ENCODE data around the gene SLC22A31.
"Not testable (repeated sequence)": the region's sequence is repeated elsewhere in the genome, so short reads cannot be mapped to it uniquely, and the experiment has no call there.

The SLC22A31 gene

GRCh38 chr16:89192956-89193575 is 7.3 kb downstream of the SLC22A31 start:
- peak; percentile 58 for DNase-seq

- DNase-seq, result peak; percentile 42
Measured at GRCh38 chr16:89192186-89192955, 8.0 kb downstream of the SLC22A31 start.

- DNase-seq, result no peak
Measured at GRCh38 chr16:89191901-89192185, 8.5 kb downstream of the SLC22A31 start.

DNA sequence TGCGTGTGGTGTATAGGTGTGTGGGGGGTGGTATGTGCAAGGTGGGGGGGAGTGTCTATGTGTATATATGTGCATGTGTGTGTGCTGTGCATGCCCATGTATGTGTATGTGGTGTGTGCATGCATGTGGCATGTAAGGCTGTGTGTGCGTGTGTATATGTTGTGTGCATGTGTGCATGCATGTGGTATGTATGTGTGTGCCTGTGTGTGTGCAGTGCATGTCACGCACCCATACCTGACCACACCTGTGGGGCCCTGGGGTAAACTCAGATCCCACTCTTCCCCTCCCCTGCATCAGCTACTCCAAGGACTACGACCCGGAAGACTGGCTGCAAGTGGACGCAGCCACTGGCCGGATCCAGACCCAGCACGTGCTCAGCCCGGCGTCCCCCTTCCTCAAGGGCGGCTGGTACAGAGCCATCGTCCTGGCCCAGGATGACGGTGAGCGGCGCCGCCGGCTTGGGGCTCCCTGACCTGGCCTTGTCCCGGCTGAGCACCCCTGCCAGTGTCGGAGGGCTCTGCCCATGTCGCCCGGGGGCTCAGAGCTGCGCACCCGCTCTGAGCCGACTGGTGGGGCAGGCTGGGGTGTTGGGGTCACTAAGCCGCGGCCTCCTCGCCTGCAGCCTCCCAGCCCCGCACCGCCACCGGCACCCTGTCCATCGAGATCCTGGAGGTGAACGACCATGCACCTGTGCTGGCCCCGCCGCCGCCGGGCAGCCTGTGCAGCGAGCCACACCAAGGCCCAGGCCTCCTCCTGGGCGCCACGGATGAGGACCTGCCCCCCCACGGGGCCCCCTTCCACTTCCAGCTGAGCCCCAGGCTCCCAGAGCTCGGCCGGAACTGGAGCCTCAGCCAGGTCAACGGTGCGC is 9.1 kb downstream of the SLC22A31 start:
- no peak for DNase-seq

DNA sequence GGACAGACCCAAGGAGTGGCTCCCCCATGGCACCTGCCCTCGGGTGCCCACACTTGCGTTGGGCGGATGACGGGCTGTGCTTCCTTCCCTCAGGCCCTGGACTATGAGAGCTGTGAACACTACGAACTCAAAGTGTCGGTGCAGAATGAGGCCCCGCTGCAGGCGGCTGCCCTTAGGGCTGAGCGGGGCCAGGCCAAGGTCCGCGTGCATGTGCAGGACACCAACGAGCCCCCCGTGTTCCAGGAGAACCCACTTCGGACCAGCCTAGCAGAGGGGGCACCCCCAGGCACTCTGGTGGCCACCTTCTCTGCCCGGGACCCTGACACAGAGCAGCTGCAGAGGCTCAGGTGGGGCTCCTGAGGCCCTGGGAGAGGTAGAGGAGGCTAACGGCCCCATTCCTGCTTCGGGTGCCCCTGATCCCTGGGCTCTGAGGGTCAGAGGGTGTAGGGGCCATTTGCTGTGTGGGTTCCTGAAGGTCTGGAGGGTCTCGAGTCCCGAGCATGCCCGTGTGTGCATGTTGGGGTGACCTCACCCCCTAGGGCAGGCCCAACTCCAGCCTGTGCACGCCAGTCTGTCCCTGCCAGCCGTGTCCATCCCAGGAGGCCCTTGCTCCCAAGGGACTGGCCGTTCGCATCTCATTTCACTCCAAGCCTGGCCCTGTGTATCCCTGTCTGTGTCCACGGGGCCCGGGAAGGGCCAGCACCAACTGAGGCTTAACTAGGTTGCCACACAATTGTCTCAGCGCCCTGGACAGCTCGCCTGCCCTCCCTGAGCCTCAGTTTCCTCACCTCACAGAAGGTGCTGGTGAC is 10.0 kb downstream of the SLC22A31 start:
- DNase-seq, result no peak

DNA sequence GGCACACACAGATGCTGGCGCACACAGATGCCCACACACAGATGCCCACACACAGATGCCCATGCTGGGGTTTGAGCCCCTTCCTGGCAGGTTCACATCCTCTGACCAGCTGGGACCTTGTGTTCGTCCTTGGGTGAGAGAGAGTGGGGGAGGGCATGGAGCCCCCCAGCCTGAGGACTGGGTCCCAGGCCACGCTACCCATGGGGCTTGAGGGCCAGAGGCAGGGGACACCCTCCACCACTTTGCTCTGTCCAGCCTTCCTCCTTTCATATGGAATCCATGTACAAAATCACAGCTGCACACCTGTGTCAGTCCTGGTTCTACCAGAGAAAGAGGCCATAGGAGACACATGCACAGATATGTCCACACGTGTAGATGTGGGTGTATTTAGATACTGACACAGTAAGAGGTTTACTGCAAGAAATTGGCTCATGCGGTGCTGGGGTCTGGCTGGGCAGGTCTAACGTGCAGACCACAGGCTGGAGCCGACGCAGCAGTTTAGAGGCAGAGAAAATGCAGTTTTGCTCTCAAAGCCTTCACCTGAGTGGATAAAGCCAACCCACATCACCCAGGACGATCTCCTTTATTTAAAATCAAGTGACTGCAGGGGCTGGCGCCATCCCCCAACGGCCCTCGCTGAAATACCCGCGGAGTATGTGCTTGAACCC is 10.8 kb downstream of the SLC22A31 start:
- no peak for DNase-seq

GRCh38 chr16:89188471-89189357 is 11.6 kb downstream of the SLC22A31 start:
- DNase-seq, result not testable (repeated sequence)

DNA sequence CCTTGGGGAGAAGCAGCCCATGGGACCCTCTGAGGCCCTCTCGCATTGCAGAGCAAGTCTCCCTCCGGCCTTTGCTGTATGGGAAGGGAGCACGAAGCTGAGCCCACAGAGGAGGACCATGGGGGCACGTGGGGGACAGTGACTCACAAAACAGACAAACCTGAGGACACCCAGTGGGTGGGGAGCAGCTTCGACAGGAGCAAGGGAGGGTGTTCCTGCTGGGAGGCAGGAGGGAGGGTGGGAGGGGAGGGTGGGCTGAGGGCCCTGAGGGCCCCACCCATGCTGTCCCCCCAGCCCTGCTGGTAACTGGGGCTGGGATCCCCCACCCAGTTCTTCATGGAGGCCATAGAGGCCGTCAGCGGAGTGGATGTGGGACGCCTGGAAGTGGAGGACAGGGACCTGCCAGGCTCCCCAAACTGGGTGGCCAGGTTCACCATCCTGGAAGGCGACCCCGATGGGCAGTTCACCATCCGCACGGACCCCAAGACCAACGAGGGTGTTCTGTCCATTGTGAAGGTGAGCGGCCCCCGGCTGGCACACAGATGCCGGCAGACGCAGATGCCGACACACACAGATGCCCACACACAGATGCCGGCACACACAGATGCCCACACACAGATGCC is 12.5 kb downstream of the SLC22A31 start:
- no peak for DNase-seq

DNA sequence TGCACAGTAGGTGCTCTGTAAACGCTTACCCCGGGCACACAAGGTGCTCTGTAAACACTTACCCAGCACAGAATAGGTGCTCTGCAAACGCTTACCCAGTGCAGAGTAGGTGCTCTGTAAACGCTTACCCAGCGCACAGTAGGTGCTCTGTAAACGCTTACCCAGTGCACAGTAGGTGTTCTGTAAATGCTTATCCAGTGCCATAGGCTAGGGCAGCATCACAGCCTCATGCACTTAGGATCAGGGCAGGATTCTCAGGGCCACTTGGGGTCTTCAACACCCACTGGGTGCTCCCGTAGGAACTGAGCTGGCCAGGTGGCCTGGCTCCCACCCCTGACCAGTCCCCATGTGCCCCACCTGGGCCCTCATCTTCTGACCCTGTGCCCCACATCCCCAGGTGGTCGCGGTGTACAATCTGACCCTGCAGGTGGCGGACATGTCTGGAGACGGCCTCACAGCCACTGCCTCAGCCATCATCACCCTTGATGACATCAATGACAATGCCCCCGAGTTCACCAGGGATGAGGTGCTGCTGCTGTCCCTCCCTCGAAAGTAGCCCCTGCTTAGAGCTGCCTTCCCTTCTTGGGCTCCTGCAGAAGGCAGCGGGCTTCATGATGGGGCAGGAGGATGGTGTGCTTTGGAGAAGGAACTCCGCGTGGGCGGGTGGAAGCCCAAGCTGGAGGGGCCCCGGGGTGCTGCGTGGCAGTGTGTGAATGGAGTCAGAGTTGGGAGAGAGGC is 13.1 kb downstream of the SLC22A31 start:
- DNase-seq, result no peak

DNA sequence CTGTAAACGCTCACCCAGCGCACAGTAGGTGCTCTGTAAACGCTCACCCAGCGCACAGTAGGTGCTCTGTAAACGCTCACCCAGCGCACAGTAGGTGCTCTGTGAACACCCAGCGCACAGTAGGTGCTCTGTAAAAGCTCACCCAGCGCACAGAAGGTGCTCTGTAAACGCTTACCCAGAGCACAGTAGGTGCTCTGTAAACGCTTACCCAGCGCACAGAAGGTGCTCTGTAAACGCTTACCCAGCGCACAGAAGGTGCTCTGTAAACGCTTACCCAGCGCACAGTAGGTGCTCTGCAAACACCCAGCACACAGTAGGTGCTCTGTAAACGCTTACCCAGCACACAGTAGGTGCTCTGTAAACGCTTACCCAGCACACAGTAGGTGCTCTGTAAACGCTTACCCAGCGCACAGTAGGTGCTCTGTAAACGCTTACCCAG is 13.7 kb downstream of the SLC22A31 start:
- DNase-seq, result not testable (repeated sequence)

DNA sequence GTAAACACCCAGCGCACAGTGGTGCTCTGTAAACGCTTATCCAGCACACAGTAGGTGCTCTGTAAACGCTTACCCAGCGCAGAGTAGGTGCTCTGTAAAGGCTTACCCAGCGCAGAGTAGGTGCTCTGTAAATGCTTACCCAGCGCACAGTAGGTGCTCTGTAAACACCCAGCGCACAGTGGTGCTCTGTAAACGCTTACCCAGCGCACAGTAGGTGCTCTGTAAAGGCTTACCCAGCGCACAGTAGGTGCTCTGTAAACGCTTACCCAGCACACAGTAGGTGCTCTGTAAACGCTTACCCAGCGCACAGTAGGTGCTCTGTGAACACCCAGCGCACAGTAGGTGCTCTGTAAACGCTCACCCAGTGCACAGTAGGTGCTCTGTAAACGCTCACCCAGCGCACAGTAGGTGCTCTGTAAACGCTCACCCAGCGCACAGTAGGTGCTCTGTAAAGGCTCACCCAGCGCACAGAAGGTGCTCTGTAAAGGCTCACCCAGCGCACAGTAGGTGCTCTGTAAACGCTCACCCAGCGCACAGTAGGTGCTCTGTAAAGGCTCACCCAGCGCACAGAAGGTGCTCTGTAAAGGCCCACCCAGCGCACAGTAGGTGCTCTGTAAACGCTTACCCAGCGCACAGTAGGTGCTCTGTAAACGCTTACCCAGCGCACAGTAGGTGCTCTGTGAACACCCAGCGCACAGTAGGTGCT is 14.3 kb downstream of the SLC22A31 start:
- not testable (repeated sequence) for DNase-seq

DNA sequence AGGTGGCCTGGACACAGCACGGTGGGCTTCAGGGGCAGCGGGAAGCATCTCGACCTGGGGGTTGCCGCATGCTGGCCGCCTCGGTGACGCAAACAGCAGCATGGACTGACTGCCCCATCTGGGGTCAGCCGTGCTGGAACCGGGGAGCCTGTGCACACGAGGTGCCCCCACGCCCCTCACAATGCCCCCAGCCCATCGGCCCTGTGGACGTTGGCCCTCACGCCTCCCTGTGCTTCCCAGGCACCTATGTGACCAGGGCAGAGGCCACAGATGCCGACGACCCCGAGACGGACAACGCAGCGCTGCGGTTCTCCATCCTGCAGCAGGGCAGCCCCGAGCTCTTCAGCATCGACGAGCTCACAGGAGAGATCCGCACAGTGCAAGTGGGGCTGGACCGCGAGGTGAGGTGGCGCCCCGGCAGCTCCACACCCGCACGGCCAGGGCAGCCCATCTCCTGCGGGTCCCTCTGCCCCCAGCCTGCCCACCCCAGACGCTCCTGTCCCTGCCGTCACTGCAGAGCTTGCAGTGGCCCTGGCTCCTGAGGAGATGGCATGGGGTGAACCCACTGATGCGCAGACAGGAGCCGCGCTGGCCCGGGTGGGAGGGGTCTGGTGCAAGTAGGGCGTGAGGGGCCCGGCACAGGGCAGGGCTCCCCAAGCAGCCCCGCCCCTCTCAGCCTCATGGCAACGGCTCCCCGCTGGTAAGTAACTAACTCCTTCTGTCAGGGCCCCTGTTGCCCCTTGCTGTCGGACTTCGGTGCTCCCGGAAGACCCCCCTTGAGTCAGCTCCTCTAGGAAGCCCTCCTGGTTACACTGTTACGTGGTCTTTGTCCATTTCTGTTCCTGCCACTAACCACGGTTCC is 15.2 kb downstream of the SLC22A31 start:
- DNase-seq, result no peak

GRCh38 chr16:89184677-89184932 is 15.7 kb downstream of the SLC22A31 start:
- DNase-seq, result no peak

DNA sequence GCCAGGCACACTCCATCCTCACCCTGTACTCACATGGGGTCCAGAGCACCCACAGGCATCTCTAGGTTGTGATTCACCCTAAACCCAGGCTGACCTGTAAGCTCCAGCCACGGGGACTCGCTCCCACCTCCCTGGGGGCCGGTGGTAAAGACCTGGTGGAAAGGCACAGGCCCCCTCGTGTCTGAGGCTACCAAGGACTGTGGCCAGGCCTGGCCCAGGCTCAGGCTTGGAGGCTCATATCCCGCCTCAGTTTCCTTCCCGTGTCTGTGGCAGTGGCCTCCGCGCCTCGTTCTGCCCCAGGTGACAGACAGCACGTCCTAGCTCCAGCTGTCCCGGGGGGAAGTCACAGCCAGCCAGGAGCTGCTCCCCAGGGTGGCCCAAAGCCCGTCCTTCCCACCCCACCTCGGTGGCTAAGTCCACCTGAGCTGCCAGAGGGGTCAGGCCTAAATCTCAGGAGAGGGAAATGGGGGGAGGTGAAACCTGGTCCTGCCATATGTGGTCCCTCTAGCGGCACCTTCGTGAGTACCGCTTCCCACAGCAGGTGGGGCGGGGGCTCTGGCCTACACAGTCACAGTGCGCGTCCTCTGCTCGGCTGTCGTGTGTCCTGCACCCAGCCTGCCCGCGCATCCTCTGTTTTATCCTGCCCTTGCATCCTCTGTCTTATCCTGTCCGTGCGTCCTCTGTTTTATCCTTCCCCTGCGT is 16.2 kb downstream of the SLC22A31 start:
- no peak for DNase-seq

DNA sequence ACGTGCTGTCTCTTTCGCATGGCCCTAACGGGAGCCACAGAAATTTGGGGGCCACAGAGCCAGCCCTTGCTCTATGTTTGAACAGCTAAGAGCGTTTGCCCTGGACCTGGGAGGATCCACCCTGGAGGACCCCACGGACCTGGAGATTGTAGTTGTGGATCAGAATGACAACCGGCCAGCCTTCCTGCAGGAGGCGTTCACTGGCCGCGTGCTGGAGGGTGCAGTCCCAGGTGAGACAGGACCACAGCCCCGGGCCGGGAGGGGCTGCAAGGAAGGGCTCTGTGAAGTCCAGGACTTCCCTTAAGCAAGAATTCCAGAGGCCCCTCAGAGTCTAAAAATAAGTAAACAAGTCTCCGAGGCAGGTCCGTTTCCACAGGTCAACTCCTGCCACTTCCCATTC is 16.9 kb downstream of the SLC22A31 start:
- no peak for DNase-seq

- no peak for DNase-seq
Measured at GRCh38 chr16:89179656-89180315, 20.6 kb downstream of the SLC22A31 start.

- DNase-seq, result no peak
Measured at GRCh38 chr16:89179148-89179484, 21.2 kb downstream of the SLC22A31 start.
